GM12891 (cell line): ENCODE measurements around the gene CEBPE.

ENCODE experiments used
- POLR2A ChIP-seq: IDR thresholded peaks from 2 replicates; pipeline ENCODE4 v1.6.1; 2011; ENCODE audit warnings: low read depth, low read length, control low read depth
- POLR2AphosphoS5 ChIP-seq: IDR thresholded peaks from 2 replicates; pipeline ENCODE4 v1.6.1; 2011; ENCODE audit warnings: low read depth, low read length, control low read depth

- no peak for TF ChIP-seq POLR2A
- TF ChIP-seq POLR2AphosphoS5 = no peak
These were observed 5.4 kb upstream of the CEBPE start for GRCh38 chr14:23124337-23124954.
